C4-2B (cell line): ENCODE measurements around the gene WNT5A.

ENCODE experiments used
- H3K27ac ChIP-seq: fragments of 450-650 bp; 2 replicates; pipeline ENCODE4 v1.5.1; 2017
- ZFX ChIP-seq: fragments of 450-650 bp; IDR thresholded peaks from 2 replicates; pipeline ENCODE4 v1.6.1; 2017
- TF ChIP-seq, protein P1 (sequence below): fragments of 450-650 bp; conservative IDR thresholded peaks from 2 replicates; pipeline ENCODE4 v1.5.1; 2017; ENCODE audit warnings: mild to moderate bottlenecking

WNT5A gene

GRCh38 chr3:55484801-55485791 lies 2.0 kb downstream of the WNT5A start:
- TF ChIP-seq, protein P1, sequence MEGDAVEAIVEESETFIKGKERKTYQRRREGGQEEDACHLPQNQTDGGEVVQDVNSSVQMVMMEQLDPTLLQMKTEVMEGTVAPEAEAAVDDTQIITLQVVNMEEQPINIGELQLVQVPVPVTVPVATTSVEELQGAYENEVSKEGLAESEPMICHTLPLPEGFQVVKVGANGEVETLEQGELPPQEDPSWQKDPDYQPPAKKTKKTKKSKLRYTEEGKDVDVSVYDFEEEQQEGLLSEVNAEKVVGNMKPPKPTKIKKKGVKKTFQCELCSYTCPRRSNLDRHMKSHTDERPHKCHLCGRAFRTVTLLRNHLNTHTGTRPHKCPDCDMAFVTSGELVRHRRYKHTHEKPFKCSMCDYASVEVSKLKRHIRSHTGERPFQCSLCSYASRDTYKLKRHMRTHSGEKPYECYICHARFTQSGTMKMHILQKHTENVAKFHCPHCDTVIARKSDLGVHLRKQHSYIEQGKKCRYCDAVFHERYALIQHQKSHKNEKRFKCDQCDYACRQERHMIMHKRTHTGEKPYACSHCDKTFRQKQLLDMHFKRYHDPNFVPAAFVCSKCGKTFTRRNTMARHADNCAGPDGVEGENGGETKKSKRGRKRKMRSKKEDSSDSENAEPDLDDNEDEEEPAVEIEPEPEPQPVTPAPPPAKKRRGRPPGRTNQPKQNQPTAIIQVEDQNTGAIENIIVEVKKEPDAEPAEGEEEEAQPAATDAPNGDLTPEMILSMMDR = peak; percentile 76
- TF ChIP-seq ZFX = no peak
- H3K27ac ChIP-seq = no peak overlapping the region; the same call in 1 of the 2 replicates

DNA sequence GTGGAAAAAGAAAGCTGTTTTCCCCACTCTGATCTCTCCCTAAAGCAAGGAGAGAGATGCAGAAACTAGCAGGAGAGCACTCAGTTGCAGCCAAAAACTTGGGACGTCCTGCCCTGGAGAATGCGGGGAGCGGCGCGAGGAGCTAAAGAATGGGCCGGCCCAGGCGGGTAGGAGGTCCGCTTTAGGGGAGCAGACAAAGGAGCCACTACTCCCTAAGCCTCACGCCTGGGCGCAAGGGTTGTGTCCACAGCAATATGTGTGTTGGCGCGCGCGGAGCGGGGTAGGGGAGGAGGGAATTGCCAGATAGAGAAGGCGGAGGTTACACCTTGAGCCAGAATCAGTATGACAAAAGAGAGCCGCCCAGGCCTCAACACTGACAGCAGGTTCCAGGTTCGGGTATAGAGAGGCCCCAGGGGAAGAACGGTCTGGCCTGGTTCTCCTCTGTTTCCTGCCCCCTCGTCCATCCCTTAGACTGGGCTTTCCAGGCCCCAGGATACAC lies 2.9 kb downstream of the WNT5A start:
- no peak overlapping the region; the same call in 1 of the 2 replicates for H3K27ac ChIP-seq
- TF ChIP-seq ZFX = no peak
- TF ChIP-seq, protein P1 = no peak

DNA sequence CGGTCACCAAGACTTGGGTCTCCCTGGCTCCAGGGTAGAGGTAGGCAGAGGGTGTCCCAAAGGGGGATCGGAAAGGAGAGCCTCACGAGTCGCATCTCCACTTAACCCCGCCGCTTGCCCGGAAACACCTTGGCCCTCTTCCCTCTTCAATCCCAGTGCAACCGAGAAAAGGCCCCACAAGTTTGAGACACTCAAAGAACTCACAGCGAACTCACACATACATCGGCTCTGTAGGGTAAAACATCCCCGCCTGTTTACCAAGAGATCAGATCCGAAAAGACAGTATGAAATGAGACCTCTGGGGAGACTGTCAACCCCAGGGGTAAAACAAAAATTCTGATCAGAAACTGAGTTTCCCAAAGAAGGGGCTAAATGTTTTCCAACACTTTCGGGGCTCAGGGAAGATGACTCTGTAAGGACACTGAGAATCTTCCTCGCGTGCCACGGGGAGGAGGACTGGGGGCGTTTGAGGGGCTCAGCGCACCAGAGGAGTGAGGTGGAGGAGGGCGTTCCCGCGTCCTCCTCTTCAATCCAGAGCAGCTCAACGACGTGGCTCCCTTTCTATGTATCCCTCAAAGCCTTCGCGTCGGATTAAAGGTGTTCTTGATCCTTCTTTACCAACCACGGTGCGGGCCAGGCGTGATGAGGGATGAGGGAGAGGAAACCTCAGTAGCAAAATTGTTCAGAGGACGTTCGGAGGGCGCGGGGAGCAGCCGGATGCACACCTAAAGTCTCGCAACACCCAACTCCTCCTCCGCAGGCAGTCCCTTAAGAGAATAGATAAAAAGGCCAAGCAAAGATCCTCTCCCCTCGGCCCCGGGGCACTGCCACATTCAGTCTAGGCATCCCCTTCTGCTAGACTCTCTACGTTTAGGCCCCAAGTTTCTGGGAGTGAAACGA lies 3.7 kb downstream of the WNT5A start:
- TF ChIP-seq, protein P1 = no peak
- TF ChIP-seq ZFX = no peak
- no peak overlapping the region for H3K27ac ChIP-seq

GRCh38 chr3:55482496-55483195 lies 4.5 kb downstream of the WNT5A start:
- no peak for TF ChIP-seq ZFX
- TF ChIP-seq, protein P1 = no peak
- no peak overlapping the region for H3K27ac ChIP-seq

- TF ChIP-seq, protein P1 = no peak
- TF ChIP-seq ZFX = no peak
- H3K27ac ChIP-seq = no peak overlapping the region
These were observed 5.2 kb downstream of the WNT5A start for GRCh38 chr3:55481744-55482495.

DNA sequence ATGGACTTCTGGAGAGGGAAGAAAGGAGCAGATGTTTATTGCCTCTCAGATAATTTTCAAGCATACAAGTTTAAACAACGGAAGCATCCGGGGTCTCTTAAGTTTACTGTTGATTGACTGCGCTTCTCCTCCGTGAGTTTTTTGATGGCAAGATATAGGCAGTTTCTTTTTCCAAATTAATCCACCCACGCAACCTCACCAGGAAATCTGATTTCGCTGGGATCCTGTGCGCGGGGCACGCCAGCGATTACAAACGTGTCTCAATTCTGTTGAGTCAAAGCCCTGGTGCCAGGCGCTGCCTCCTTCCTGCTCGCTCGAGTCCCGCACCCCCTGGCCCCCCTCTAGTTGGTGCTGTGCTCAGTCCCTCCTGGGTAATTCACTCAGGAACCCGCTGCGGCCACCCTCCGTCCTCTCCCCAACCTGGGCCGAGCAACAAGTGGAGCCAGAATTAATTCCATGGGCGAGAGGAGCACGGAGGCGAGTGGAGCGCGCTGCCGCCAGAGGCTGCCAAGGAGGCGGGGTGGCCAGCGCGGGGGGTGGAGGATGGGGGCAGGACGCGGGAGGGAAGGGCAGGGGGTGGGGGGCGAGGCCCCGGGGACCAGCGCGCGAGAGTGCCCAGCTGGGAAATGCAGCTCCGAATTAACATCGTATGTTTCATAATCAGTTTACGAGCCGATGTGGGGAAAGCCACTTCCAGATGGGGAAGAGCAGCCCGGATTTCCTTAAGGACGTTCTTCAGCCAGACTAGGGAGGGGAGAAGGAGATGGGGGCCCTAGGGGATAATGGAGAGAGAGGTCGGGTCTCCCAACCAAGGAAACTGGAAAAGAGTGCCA lies 6.0 kb downstream of the WNT5A start:
- H3K27ac ChIP-seq = no peak overlapping the region

More for the DNA sequence above, 6.0 kb downstream of the WNT5A start:
- TF ChIP-seq ZFX = no peak
- TF ChIP-seq, protein P1 = no peak
